K562 (cell line): ENCODE data around the gene RCSD1. TPM values are rescaled to one million over a fixed set of nuclear protein-coding genes. Genes with fewer than 3 reads are reported as not detected.

ENCODE experiments used
- ATAC-seq: fragments of 200-7000 bp; cut with Tn5 transposase; 3 replicates; pipeline ENCODE4 v1.9.1; 2020; ENCODE audit warnings: moderate library complexity
- BruUV-seq: library from RNA; stranded (reverse); fragments of 400-500 nt; replicated peaks from 2 replicates; lab custom pipeline; 2021; lab: Mats Ljungman, UMichigan
- CTCF ChIA-PET: fragments of 300-600 bp; formaldehyde crosslinking; extraction: SDS; loops from one replicate; lab custom pipeline; 2021; ENCODE audit warnings: low intra/inter-chr PET ratio; lab: Yijun Ruan, JAX
- POLR2A ChIA-PET: fragments of 300-600, 350-650 bp; sonication (Branson Sonifier 250); formaldehyde crosslinking; extraction: SDS; loops from one replicate; lab custom pipeline; 2021; ENCODE audit warnings: antibody characterized with exemption, inconsistent platforms; lab: Yijun Ruan, JAX
- DNase-seq, 4 experiments: peaks; one replicate each; pipeline versions ENCODE4 v3.0.0 to v3.0.0-alpha.2; 2011 to 2018; ENCODE audit warnings: low spot score in 3 of 4, mixed read lengths in 3 of 4; ENCODE audit errors: extremely low read depth in 1 of 4
- FAIRE-seq: peaks from 2 replicates; lab custom pipeline; 2011; peaks lifted over from hg19 to GRCh38; lab: Jason Lieb, UNC
- H2AFZ ChIP-seq: 2 replicates; pipeline ENCODE4 v1.6.0; 2011; ENCODE audit warnings: low read depth, low read length, control low read depth, inconsistent platforms
- H3K27ac ChIP-seq: fragments of 200-600 bp; 3 replicates; pipeline ENCODE4 v1.8.0; 2011; ENCODE audit warnings: low read depth, mild to moderate bottlenecking, control low read depth, inconsistent platforms, low read length, moderate library complexity, mixed read lengths; ENCODE audit errors: extremely low read depth
- H3K27me3 ChIP-seq, 2 experiments: fragments of 300-600 bp in 1 of 2; 2 replicates in 1 of 2; 3 replicates in 1 of 2; pipeline versions ENCODE4 v1.6.0 to v1.8.0; 2011; ENCODE audit warnings: inconsistent platforms in 2 of 2, low read length in 2 of 2, mild to moderate bottlenecking in 1 of 2, mixed read lengths in 1 of 2, moderate library complexity in 1 of 2; ENCODE audit not compliant: control insufficient read depth in 2 of 2, insufficient read depth in 2 of 2
- H3K36me3 ChIP-seq: fragments of 300-600 bp; 3 replicates; pipeline ENCODE4 v1.8.0; 2011; ENCODE audit warnings: mild to moderate bottlenecking, low read length, inconsistent platforms; ENCODE audit not compliant: control insufficient read depth, insufficient read depth
- H3K4me1 ChIP-seq, 2 experiments: fragments of 200-600 bp in 1 of 2; replicated peaks in 1 of 2; 2 replicates in 1 of 2; 3 replicates in 1 of 2; pipeline versions ENCODE4 v1.5.1 to v1.8.0; 2011; ENCODE audit warnings: inconsistent platforms in 2 of 2, low read length in 2 of 2, mild to moderate bottlenecking in 1 of 2, mixed read lengths in 1 of 2, moderate library complexity in 1 of 2; ENCODE audit not compliant: control insufficient read depth in 2 of 2, insufficient read depth in 2 of 2
- H3K4me2 ChIP-seq: 2 replicates; pipeline ENCODE4 v1.6.1; 2011; ENCODE audit warnings: low read length, control low read depth, inconsistent platforms, mixed read lengths; ENCODE audit not compliant: insufficient read depth
- H3K4me3 ChIP-seq: fragments of 200-600 bp; sonication (generic), shearing (Covaris generic); 2 replicates; pipeline ENCODE4 v1.5.1; 2016; ENCODE audit warnings: control low read depth, inconsistent platforms
- H3K79me2 ChIP-seq: fragments of 200-600 bp; 3 replicates; pipeline ENCODE4 v1.8.0; 2011; ENCODE audit warnings: low read length, inconsistent platforms; ENCODE audit not compliant: control insufficient read depth, insufficient read depth
- H3K9ac ChIP-seq, 2 experiments: 2 replicates each; pipeline versions ENCODE4 v1.6.0 to v1.6.1; 2011; ENCODE audit warnings: low read depth in 2 of 2, low read length in 2 of 2, control low read depth in 1 of 2, inconsistent platforms in 1 of 2, mild to moderate bottlenecking in 1 of 2, mixed read lengths in 1 of 2; ENCODE audit not compliant: insufficient read depth in 1 of 2
- H3K9me1 ChIP-seq: one replicate; pipeline ENCODE4 v1.6.0; 2011; ENCODE audit warnings: inconsistent platforms, mild to moderate bottlenecking, low read length, moderate library complexity; ENCODE audit not compliant: control insufficient read depth, insufficient read depth
- H3K9me3 ChIP-seq: replicated peaks from 2 replicates; pipeline ENCODE4 v1.5.1; 2011; ENCODE audit warnings: low read depth, low read length, inconsistent platforms; ENCODE audit not compliant: control insufficient read depth, insufficient read depth
- H4K20me1 ChIP-seq: replicated peaks from 2 replicates; pipeline ENCODE4 v1.6.1; 2011; ENCODE audit warnings: low read length, inconsistent platforms, mixed read lengths; ENCODE audit not compliant: control insufficient read depth, insufficient read depth
- MED1 ChIP-seq: sonication (generic); formaldehyde crosslinking; IDR thresholded peaks from 2 replicates; pipeline ENCODE4 v1.8.1; 2023; ENCODE audit warnings: missing genetic modification reagents, borderline replicate concordance
- MGA ChIP-seq: fragments of 450-650 bp; IDR thresholded peaks from 2 replicates; pipeline ENCODE4 v1.6.1; 2016; ENCODE audit warnings: mild to moderate bottlenecking, moderate library complexity
- WGBS: fragments of 100-300 bp; shearing (Covaris generic); methylation state at CpG from one replicate; pipeline ENCODE4 v1.1.6; 2016; ENCODE audit warnings: low coverage, mixed read lengths; ENCODE audit not compliant: insufficient coverage; ENCODE audit errors: missing lambda C conversion rate; 5-methylcytosine and 5-hydroxymethylcytosine counted together
- in situ Hi-C: fragments of 300-500 bp; cut with MboI; formaldehyde crosslinking; loops from 4 replicates; pipeline ENCODE4 v1.15.0; 2018; ENCODE audit warnings: inconsistent platforms, mixed read lengths
- intact Hi-C: fragments of 100-400 bp; cut with micrococcal nuclease; formaldehyde crosslinking; loops from 2 replicates; pipeline ENCODE4 v1.14.2; 2022
- polyA plus RNA-seq, 8 experiments: library from polyadenylated mRNA; depleted of rRNA in 4 of 8; stranded (reverse) in 5 of 8; unstranded in 3 of 8; fragments of >200 nt; fragmentation: Nextera tagmentation in 2 of 8; fragmentation: Illumina TruSeq in 1 of 8; extraction: Ambion mirVana in 2 of 8; extraction: Trizol in 1 of 8; gene quantifications; 2 replicates each; pipeline versions ENCODE4 v1.2.1 to v1.2.3, GENCODE V29; 2011 to 2014; ENCODE audit warnings: inconsistent platforms in 1 of 8, missing spikeins in 1 of 8
- total RNA-seq, 7 experiments: library from RNA; depleted of rRNA in 6 of 7; stranded (reverse); fragments of >200 nt in 6 of 7; fragmentation: Illumina TruSeq in 2 of 7; extraction: Trizol in 2 of 7; gene quantifications; 2 replicates each; pipeline versions ENCODE4 v1.2.1 to v1.2.3, GENCODE V29; 2011 to 2021; ENCODE audit warnings: low replicate concordance in 1 of 7

The RCSD1 gene
- total and polyA plus RNA-seq, 9 of the 15 experiments (the other 6 are each of a cell fraction or from before 2014, with no cell fraction given) = 7.8 to 69.8 (median 45.3) TPM

GRCh38 chr1:167659881-167660280, 29.8 kb downstream of the RCSD1 start:
- Histone ChIP-seq H3K4me3 (no peak overlapping the region), H3K27ac (no peak overlapping the region), H4K20me1 (peaks cover 8% of the 10 kb centered on the region), H3K79me2 (peaks cover 20% of the 10 kb centered on the region; the same call in 2 of the 3 replicates), H3K36me3 (peaks cover 31% of the 10 kb centered on the region), H3K9ac (no peak overlapping the region), H3K9me1 (no peaks in the 10 kb centered on the region), H3K27me3 (no peaks in the 10 kb centered on the region), H3K9me3 (no peaks in the 10 kb centered on the region), H3K4me1 (peaks cover 20 to 24% of the 10 kb centered on the region in 2 experiments), H2AFZ (no peak overlapping the region), H3K4me2 (no peak overlapping the region)
- 80% methylated on average over 6 of the region's 6 CpGs for WGBS
- no peak for TF ChIP-seq MED1 (CRISPR knock-in tag)
- TF ChIP-seq MGA = 0 out of 2 replicates have a peak, but pooled peaks have one; percentile 32
- in situ Hi-C loops (no loop called here), intact Hi-C loops (no loop called here)
- DNase-seq (no peak), FAIRE-seq (no peak), ATAC-seq (no peak)
- ChIA-PET POLR2A (interaction anchor here (0.7 to 1.0 kb wide), 3 partner anchors 12 to 108 kb away, joined by 3 to 5 read pairs (median 3); no protein-coding TSS in a partner anchor), CTCF (no interaction called here)
- BruUV-seq = no TSS peak
